Measurements from ENCODE around the gene TDRD1. TPM values are rescaled to one million over a fixed set of nuclear protein-coding genes. Genes with fewer than 3 reads are reported as not detected.

Gene TDRD1
- total RNA-seq, 1 donor from 2014 or later, result not detected

- intact Hi-C loops (cut with DNase I), result no loop called here
- Histone ChIP-seq H3K36me3 (no peaks in the 10 kb centered on the region), H3K9me3 (no peaks in the 10 kb centered on the region), H3K4me3 (no peak overlapping the region), H3K27me3 (no peaks in the 10 kb centered on the region), H3K4me1 (peaks cover 20% of the 10 kb centered on the region), H3K27ac (no peak overlapping the region)
- no peak for DNase-seq (ENCODE audit: extremely low spot score in 2 of 2)
- TF ChIP-seq POLR2A (IDR thresholded peaks at IDR 0.05), result no peak
- no peak for TF ChIP-seq POLR2AphosphoS5 (IDR thresholded peaks at IDR 0.05; ENCODE audit: insufficient read depth in 1 of 2, low read depth in 1 of 2)
- no peak for TF ChIP-seq CTCF (IDR thresholded peaks at IDR 0.05)
Measured at GRCh38 chr10:114273910-114274309, 94.8 kb downstream of the TDRD1 start.

DNA sequence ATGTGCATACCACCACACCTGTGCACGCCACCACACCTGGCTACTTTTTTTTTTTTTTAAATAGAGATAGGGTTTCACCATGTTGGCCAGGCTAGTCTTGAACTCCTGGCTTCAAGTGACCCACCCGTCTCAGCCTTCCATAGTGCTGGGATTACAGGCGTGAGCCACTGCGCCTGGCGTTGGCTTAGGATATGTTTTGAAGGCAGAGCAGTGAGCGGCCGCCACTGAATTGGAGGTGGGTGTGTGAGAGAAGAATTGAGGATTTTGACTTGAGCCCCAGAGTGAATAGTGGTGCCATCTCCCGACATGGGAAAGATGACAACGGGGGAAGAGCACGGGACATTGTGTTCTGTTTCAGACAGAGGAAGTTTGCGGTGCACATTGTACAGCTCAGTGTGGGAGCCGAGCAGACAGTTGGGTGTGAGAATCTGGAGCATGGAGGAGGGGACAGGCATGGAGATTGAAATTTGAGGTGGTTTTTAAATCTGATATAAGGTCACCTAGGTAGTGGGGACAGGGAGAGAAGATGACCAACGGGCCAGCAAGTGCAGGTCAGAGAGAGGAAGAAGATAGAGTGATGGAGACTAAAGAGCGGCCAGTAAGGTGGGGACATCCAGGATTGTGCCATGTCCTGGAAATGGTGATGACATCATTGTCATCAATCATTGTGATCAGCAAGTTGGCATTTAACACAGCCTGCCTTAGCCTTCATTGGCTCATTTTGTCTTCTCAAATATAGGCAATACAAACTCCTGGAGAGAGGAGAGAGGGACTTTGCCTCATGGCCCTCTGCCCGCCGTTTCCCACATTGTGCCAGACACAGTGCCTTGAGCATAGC lies 95.7 kb downstream of the TDRD1 start:
- H3K4me3 ChIP-seq, result no peak overlapping the region
- no peak for DNase-seq (ENCODE audit: extremely low spot score in 2 of 2)
- TF ChIP-seq CTCF (IDR thresholded peaks at IDR 0.05), result no peak
- no peak for TF ChIP-seq POLR2AphosphoS5 (IDR thresholded peaks at IDR 0.05; ENCODE audit: insufficient read depth in 1 of 2, low read depth in 1 of 2)
- no peak for TF ChIP-seq POLR2A (IDR thresholded peaks at IDR 0.05)
- no peak overlapping the region for H3K27ac ChIP-seq
- no peaks in the 10 kb centered on the region for H3K9me3 ChIP-seq
- H3K36me3 ChIP-seq, result no peaks in the 10 kb centered on the region
- intact Hi-C loops (cut with DNase I), result no loop called here
- peaks cover 23% of the 10 kb centered on the region for H3K4me1 ChIP-seq
- H3K27me3 ChIP-seq, result no peaks in the 10 kb centered on the region

- H3K9me3 ChIP-seq, result no peaks in the 10 kb centered on the region
- no peaks in the 10 kb centered on the region for H3K36me3 ChIP-seq
- TF ChIP-seq POLR2AphosphoS5 (IDR thresholded peaks at IDR 0.05; ENCODE audit: insufficient read depth in 1 of 2, low read depth in 1 of 2), result no peak
- TF ChIP-seq CTCF (IDR thresholded peaks at IDR 0.05), result no peak
- no peak for TF ChIP-seq POLR2A (IDR thresholded peaks at IDR 0.05)
- H3K4me1 ChIP-seq, result peaks cover 20% of the 10 kb centered on the region
- intact Hi-C loops (cut with DNase I), result no loop called here
- H3K27me3 ChIP-seq, result no peaks in the 10 kb centered on the region
- H3K27ac ChIP-seq, result no peak overlapping the region
- no peak overlapping the region for H3K4me3 ChIP-seq
- DNase-seq (ENCODE audit: extremely low spot score in 2 of 2), result no peak
Measured at GRCh38 chr10:114276066-114276465, 96.9 kb downstream of the TDRD1 start.

GRCh38 chr10:114276671-114277070 lies 97.5 kb downstream of the TDRD1 start:
- Histone ChIP-seq H3K27me3 (no peaks in the 10 kb centered on the region), H3K4me3 (no peak overlapping the region), H3K27ac (no peak overlapping the region), H3K4me1 (peaks cover 14% of the 10 kb centered on the region), H3K9me3 (no peaks in the 10 kb centered on the region), H3K36me3 (no peaks in the 10 kb centered on the region)
- TF ChIP-seq POLR2A (IDR thresholded peaks at IDR 0.05) (no peak), CTCF (IDR thresholded peaks at IDR 0.05) (no peak), POLR2AphosphoS5 (IDR thresholded peaks at IDR 0.05; ENCODE audit: insufficient read depth in 1 of 2, low read depth in 1 of 2) (no peak)
- DNase-seq (ENCODE audit: extremely low spot score in 2 of 2), result no peak
- intact Hi-C loops (cut with DNase I), result no loop called here

Measured in vagina (tissue), 2 donors.